SK-N-MC (cell line): ENCODE results near the gene PDLIM7.

ENCODE experiments used
- EZH2 ChIP-seq: fragments of 200-600 bp; sonication (generic); IDR thresholded peaks from one replicate; pipeline ENCODE4 v1.6.1; 2017; ENCODE audit warnings: antibody characterized with exemption
- POLR2AphosphoS5 ChIP-seq: IDR thresholded peaks from 2 replicates; pipeline ENCODE4 v1.6.1; 2012; ENCODE audit warnings: mild to moderate bottlenecking, low read depth, low read length, borderline replicate concordance

GRCh38 chr5:177459357-177459756 is 38.0 kb downstream of the PDLIM7 start:
- no peak for TF ChIP-seq EZH2
- no peak for TF ChIP-seq POLR2AphosphoS5
